Cardiac muscle cell (in vitro differentiated cells and primary cell): ENCODE results near the gene SLC35B2. TPM values are rescaled to one million over a fixed set of nuclear protein-coding genes. Genes with fewer than 3 reads are reported as not detected.
A peak's percentile ranks its signal among the peaks of the same experiment; 100 is the strongest.

ENCODE experiments used
- DNase-seq, 2 donors: peaks; one replicate each; pipeline versions ENCODE4 v3.0.0 to v3.0.0-alpha.2; 2010 to 2017; ENCODE audit warnings: low read depth in 1 of 2, low spot score in 1 of 2
- H3K27ac ChIP-seq: fragments of 200-600 bp; sonication (generic); 2 replicates; pipeline ENCODE4 v1.5.1; 2016
- H3K27me3 ChIP-seq: fragments of 200-600 bp; sonication (generic); 2 replicates; pipeline ENCODE4 v1.6.0; 2016; ENCODE audit warnings: control low read depth
- H3K36me3 ChIP-seq: fragments of 200-600 bp; sonication (generic); 2 replicates; pipeline ENCODE4 v1.5.1; 2016; ENCODE audit warnings: control low read depth
- H3K4me1 ChIP-seq: fragments of 200-600 bp; sonication (generic); 2 replicates; pipeline ENCODE4 v1.8.1; 2017; ENCODE audit warnings: low read depth, mild to moderate bottlenecking, mixed run types
- H3K4me3 ChIP-seq: fragments of 200-600 bp; sonication (generic); 2 replicates; pipeline ENCODE4 v1.5.1; 2016; ENCODE audit warnings: mild to moderate bottlenecking
- H3K9me3 ChIP-seq: fragments of 200-600 bp; sonication (generic); 2 replicates; pipeline ENCODE4 v1.5.1; 2017; ENCODE audit warnings: low read depth, mild to moderate bottlenecking, control low read depth
- CTCF ChIP-seq: IDR thresholded peaks from 2 replicates; pipeline ENCODE4 v1.5.1; 2012; ENCODE audit warnings: low read depth, mild to moderate bottlenecking, low read length
- polyA plus RNA-seq: library from polyadenylated mRNA; unstranded; fragments of >200 nt; fragmentation: Nextera tagmentation; extraction: Ambion mirVana; gene quantifications from 2 replicates; pipeline ENCODE4 v1.2.1, GENCODE V29; 2016
- total RNA-seq: library from RNA; depleted of rRNA; stranded (reverse); fragments of >200 nt; gene quantifications from 2 replicates; pipeline ENCODE4 v1.2.3, GENCODE V29; 2016

SLC35B2 gene
- total and polyA plus RNA-seq, 2 experiments from 2014 or later, result 34.3 to 63.3 TPM

- no peak for TF ChIP-seq CTCF
- no peak for DNase-seq
- H3K4me3 ChIP-seq, result peak overlapping the region; percentile 93
- H3K9me3 ChIP-seq, result no peaks in the 10 kb centered on the region
- peaks cover 48% of the 10 kb centered on the region for H3K36me3 ChIP-seq
- H3K4me1 ChIP-seq, result peaks cover 8% of the 10 kb centered on the region
- no peaks in the 10 kb centered on the region for H3K27me3 ChIP-seq
- H3K27ac ChIP-seq, result peak overlapping the region; percentile 91
These were observed 8.7 kb downstream of the SLC35B2 start for GRCh38 chr6:44248579-44248978.

- Histone ChIP-seq H3K36me3 (peaks cover 38% of the 10 kb centered on the region), H3K9me3 (no peaks in the 10 kb centered on the region), H3K4me3 (peak overlapping the region; percentile 93), H3K27ac (peak overlapping the region; percentile 91), H3K4me1 (peaks cover 8% of the 10 kb centered on the region), H3K27me3 (no peaks in the 10 kb centered on the region)
- TF ChIP-seq CTCF, result no peak
- DNase-seq, result peak; percentile 71 to 73
These were observed 9.7 kb downstream of the SLC35B2 start for GRCh38 chr6:44247338-44248302.

GRCh38 chr6:44246663-44247337 is 10.5 kb downstream of the SLC35B2 start, which contains the start of gene HSP90AB1:
TSS of gene HSP90AB1 (plus strand) at chr6:44247101. CDS start at chr6:44248630, 1,529 bp downstream.
- no peak for TF ChIP-seq CTCF
- Histone ChIP-seq H3K36me3 (peaks cover 30% of the 10 kb centered on the region), H3K9me3 (no peaks in the 10 kb centered on the region), H3K27ac (peak within 1 kb of the TSS; percentile 91), H3K27me3 (no peaks in the 10 kb centered on the region), H3K4me1 (peaks cover 8% of the 10 kb centered on the region), H3K4me3 (peak within 1 kb of the TSS; percentile 93)
- peak; percentile 97 to 99 for DNase-seq

- DNase-seq, result peak; percentile 91
- Histone ChIP-seq H3K27me3 (no peaks in the 10 kb centered on the region), H3K9me3 (no peaks in the 10 kb centered on the region), H3K4me3 (peak overlapping the region; percentile 93), H3K4me1 (peaks cover 8% of the 10 kb centered on the region), H3K27ac (peak overlapping the region; percentile 91), H3K36me3 (peaks cover 23% of the 10 kb centered on the region)
- no peak for TF ChIP-seq CTCF
These were observed 11.2 kb downstream of the SLC35B2 start for GRCh38 chr6:44245912-44246662.

DNA sequence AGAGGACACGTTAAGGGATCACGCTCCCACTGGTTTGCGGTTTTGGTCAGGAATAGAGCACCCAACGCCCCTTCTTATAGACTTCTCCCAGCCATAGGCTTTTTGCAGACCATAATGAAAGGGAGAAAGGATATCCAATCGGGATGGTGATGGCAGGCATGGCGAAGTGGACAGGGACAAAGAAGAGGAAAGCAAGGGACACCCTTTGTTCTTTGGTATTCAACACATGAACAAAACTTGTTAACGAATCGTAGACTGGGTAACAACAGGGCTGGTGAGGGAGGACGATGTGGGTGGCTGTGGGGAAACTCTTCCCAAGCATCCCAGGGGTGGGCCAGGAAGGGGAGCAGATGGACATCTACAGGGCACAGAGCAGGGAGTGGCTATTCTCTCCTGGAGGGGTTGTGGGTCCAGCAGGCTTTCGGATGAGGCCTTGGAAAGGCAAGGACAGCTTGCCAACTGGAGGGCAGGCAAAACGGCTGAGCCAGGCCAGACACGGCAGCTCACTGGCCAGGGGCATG is 11.9 kb downstream of the SLC35B2 start:
- Histone ChIP-seq H3K27me3 (no peaks in the 10 kb centered on the region), H3K4me3 (peak overlapping the region; percentile 93), H3K4me1 (peaks cover 8% of the 10 kb centered on the region), H3K36me3 (peaks cover 17% of the 10 kb centered on the region), H3K27ac (no peak overlapping the region), H3K9me3 (no peaks in the 10 kb centered on the region)
- TF ChIP-seq CTCF, result no peak
- no peak for DNase-seq
